GM19452 (cell line): ENCODE measurements around the gene CUEDC1.
"Not testable (repeated sequence)": the region's sequence is repeated elsewhere in the genome, so short reads cannot be mapped to it uniquely, and the experiment has no call there.

Experiments used
- ATAC-seq: cut with Tn5 transposase; IDR thresholded peaks from one replicate; pipeline ENCODE4 v1.9.1; 2021; ENCODE audit not compliant: unreplicated experiment

The CUEDC1 gene

GRCh38 chr17:57986841-57987580 lies 31.8 kb upstream of the CUEDC1 start:
- no peak for ATAC-seq

GRCh38 chr17:57985675-57985974 lies 30.4 kb upstream of the CUEDC1 start:
- ATAC-seq = no peak

GRCh38 chr17:57984936-57985674 lies 29.9 kb upstream of the CUEDC1 start:
- ATAC-seq = no peak

- no peak for ATAC-seq
Measured at GRCh38 chr17:57984261-57984890, 29.2 kb upstream of the CUEDC1 start.

GRCh38 chr17:57983446-57983845 lies 28.2 kb upstream of the CUEDC1 start:
- ATAC-seq = no peak

GRCh38 chr17:57982452-57983170 lies 27.4 kb upstream of the CUEDC1 start:
- ATAC-seq = no peak

GRCh38 chr17:57980522-57980921 lies 25.3 kb upstream of the CUEDC1 start:
- ATAC-seq = no peak

GRCh38 chr17:57979076-57979475 lies 23.9 kb upstream of the CUEDC1 start:
- no peak for ATAC-seq

GRCh38 chr17:57976594-57976993 lies 21.4 kb upstream of the CUEDC1 start:
- ATAC-seq = no peak

GRCh38 chr17:57975044-57975443 lies 19.8 kb upstream of the CUEDC1 start:
- no peak for ATAC-seq

- ATAC-seq = not testable (repeated sequence)
Measured at GRCh38 chr17:57974053-57974824, 19.0 kb upstream of the CUEDC1 start.

GRCh38 chr17:57972151-57972550 lies 16.9 kb upstream of the CUEDC1 start:
- no peak for ATAC-seq

GRCh38 chr17:57971572-57971971 lies 16.4 kb upstream of the CUEDC1 start:
- ATAC-seq = no peak

GRCh38 chr17:57970710-57971109 lies 15.5 kb upstream of the CUEDC1 start:
- ATAC-seq = no peak

GRCh38 chr17:57968456-57968855 lies 13.2 kb upstream of the CUEDC1 start:
- no peak for ATAC-seq

- no peak for ATAC-seq
Measured at GRCh38 chr17:57966875-57967274, 11.7 kb upstream of the CUEDC1 start.

- ATAC-seq = no peak
Measured at GRCh38 chr17:57966246-57966645, 11.0 kb upstream of the CUEDC1 start.

- ATAC-seq = no peak
Measured at GRCh38 chr17:57965521-57966160, 10.4 kb upstream of the CUEDC1 start.

GRCh38 chr17:57963149-57963511 lies 7.9 kb upstream of the CUEDC1 start:
- no peak for ATAC-seq
